ENCODE data around the gene PRDX1. TPM values are rescaled to one million over a fixed set of nuclear protein-coding genes. Genes with fewer than 3 reads are reported as not detected.
A peak's percentile ranks its signal among the peaks of the same experiment; 100 is the strongest.

Gene PRDX1
- total RNA-seq, 1 donor from 2014 or later = 297 TPM

GRCh38 chr1:45512641-45513054 is 9.0 kb downstream of the PRDX1 start:
- Mint-ChIP-seq H3K27ac (ENCODE audit: unreplicated experiment) (peak overlapping the region; percentile 59), H3K27me3 (ENCODE audit: low read depth) (no peaks in the 10 kb centered on the region), H3K4me1 (ENCODE audit: low read depth) (peaks cover 14% of the 10 kb centered on the region), H3K9me3 (ENCODE audit: low read depth) (no peaks in the 10 kb centered on the region), H3K36me3 (ENCODE audit: low read depth) (peaks cover 52% of the 10 kb centered on the region), H3K4me3 (ENCODE audit: unreplicated experiment) (no peak overlapping the region)
- no peak for DNase-seq (ENCODE audit: low spot score)
- peak; percentile 86 for TF ChIP-seq CTCF (IDR thresholded peaks at IDR 0.05)

- no peaks in the 10 kb centered on the region for H3K9me3 Mint-ChIP-seq (ENCODE audit: low read depth)
- no peak for TF ChIP-seq CTCF (IDR thresholded peaks at IDR 0.05)
- H3K27ac Mint-ChIP-seq (ENCODE audit: unreplicated experiment) = no peak overlapping the region
- H3K36me3 Mint-ChIP-seq (ENCODE audit: low read depth) = peaks cover 42% of the 10 kb centered on the region
- peaks cover 2% of the 10 kb centered on the region for H3K4me1 Mint-ChIP-seq (ENCODE audit: low read depth)
- no peaks in the 10 kb centered on the region for H3K27me3 Mint-ChIP-seq (ENCODE audit: low read depth)
- no peak overlapping the region for H3K4me3 Mint-ChIP-seq (ENCODE audit: unreplicated experiment)
- DNase-seq (ENCODE audit: low spot score) = no peak
These were observed 10.6 kb downstream of the PRDX1 start for GRCh38 chr1:45510972-45511527.

- H3K4me1 Mint-ChIP-seq (ENCODE audit: low read depth) = no peaks in the 10 kb centered on the region
- H3K27me3 Mint-ChIP-seq (ENCODE audit: low read depth) = no peaks in the 10 kb centered on the region
- peaks cover 35% of the 10 kb centered on the region for H3K36me3 Mint-ChIP-seq (ENCODE audit: low read depth)
- no peak for DNase-seq (ENCODE audit: low spot score)
- TF ChIP-seq CTCF (IDR thresholded peaks at IDR 0.05) = no peak
- H3K4me3 Mint-ChIP-seq (ENCODE audit: unreplicated experiment) = no peak overlapping the region
- H3K27ac Mint-ChIP-seq (ENCODE audit: unreplicated experiment) = peak overlapping the region; percentile 61
- no peaks in the 10 kb centered on the region for H3K9me3 Mint-ChIP-seq (ENCODE audit: low read depth)
These were observed 11.4 kb downstream of the PRDX1 start for GRCh38 chr1:45510036-45510971.

GRCh38 chr1:45508295-45509151 is 13.2 kb downstream of the PRDX1 start:
- Mint-ChIP-seq H3K9me3 (ENCODE audit: low read depth) (no peaks in the 10 kb centered on the region), H3K36me3 (ENCODE audit: low read depth) (peaks cover 22% of the 10 kb centered on the region), H3K27ac (ENCODE audit: unreplicated experiment) (peak overlapping the region; percentile 62), H3K4me1 (ENCODE audit: low read depth) (no peaks in the 10 kb centered on the region), H3K27me3 (ENCODE audit: low read depth) (no peaks in the 10 kb centered on the region), H3K4me3 (ENCODE audit: unreplicated experiment) (no peak overlapping the region)
- no peak for DNase-seq (ENCODE audit: low spot score)
- TF ChIP-seq CTCF (IDR thresholded peaks at IDR 0.05) = peak; percentile 27

- Mint-ChIP-seq H3K9me3 (ENCODE audit: low read depth) (no peaks in the 10 kb centered on the region), H3K27ac (ENCODE audit: unreplicated experiment) (peak overlapping the region; percentile 62), H3K4me3 (ENCODE audit: unreplicated experiment) (no peak overlapping the region), H3K36me3 (ENCODE audit: low read depth) (peaks cover 22% of the 10 kb centered on the region), H3K4me1 (ENCODE audit: low read depth) (no peaks in the 10 kb centered on the region), H3K27me3 (ENCODE audit: low read depth) (no peaks in the 10 kb centered on the region)
- TF ChIP-seq CTCF (IDR thresholded peaks at IDR 0.05) = no peak
- no peak for DNase-seq (ENCODE audit: low spot score)
These were observed 13.8 kb downstream of the PRDX1 start for GRCh38 chr1:45507893-45508292.

Measured in chondrocyte (in vitro differentiated cells).